HG03439 (cell line): Measurements from ENCODE around the gene MLEC.
"Not testable (repeated sequence)": the region's sequence is repeated elsewhere in the genome, so short reads cannot be mapped to it uniquely, and the experiment has no call there.

Experiments used
- ATAC-seq: cut with Tn5 transposase; IDR thresholded peaks from one replicate; pipeline ENCODE4 v1.9.1; 2021; ENCODE audit warnings: mild to moderate bottlenecking, moderate library complexity; ENCODE audit not compliant: unreplicated experiment

The MLEC gene

DNA sequence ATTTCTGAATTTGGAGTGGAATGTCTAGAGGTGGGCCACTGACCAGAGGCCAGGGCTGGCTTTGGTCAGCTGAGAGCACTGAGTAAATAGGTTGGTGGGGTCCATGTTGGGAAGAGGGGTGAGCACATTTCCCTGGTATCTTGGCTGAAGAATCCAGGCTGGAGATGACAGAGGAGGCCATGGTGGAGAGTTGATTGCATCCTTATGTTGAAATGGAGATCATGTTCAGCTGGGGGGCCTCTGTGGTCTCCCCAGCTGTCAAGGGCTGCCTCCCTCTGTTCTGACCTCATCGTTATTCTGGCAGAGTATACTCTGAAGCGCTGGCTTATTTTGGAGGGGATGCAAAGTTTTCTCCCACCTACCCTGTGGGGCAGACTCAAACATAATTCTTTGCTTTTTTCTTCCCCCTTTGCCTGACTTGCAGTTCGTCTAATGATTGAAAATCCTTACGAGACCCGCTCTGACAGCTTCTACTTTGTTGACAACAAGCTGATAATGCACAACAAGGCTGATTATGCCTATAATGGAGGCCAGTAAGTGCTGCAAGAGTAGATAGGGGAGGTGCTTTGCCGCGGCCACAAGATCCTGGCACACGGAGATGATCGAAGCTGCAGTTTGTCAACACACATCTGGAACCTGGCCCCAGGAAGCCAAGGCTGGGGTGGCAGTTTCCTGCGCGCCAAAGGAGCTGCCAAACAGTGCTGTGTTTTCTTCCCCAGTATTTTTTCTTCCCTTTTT, 32.7 kb downstream of the MLEC start:
- no peak for ATAC-seq

DNA sequence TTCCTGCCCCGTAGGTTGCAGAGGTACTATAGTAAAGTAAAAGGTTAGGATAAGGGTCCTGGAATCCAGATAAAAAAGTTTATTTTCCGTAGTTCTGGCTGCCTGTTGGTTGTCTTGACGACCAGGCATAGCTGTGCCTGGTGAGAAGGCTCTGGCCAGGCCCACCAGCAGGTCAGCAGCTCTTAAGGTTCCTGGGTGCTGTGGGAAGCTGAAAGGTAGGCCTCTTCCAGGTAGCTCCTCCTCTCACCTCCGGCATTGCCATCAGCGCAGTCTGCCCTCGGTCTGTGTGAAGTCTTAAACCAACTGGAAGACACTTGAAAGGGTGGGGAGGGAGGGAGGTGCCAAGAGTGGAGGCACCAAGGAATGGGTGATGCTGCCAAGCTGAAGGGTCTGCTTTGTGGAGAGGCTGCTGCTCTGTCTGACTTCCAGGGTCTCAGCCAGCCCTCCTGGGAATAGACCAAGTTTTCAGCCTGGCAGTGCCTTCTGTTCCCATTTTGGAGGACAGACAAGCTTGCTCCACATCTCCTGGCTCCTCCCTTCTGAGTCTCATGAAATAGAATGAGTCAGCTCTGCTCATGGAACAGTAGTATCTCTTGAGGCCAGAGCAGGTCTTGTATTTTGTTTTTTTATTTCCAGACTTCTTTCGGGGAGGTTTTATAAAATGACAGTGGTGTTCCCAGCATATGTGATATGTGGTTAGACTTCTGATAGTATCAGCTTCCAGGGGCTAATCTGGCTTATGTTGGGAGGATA, 33.5 kb downstream of the MLEC start:
- ATAC-seq: no peak

DNA sequence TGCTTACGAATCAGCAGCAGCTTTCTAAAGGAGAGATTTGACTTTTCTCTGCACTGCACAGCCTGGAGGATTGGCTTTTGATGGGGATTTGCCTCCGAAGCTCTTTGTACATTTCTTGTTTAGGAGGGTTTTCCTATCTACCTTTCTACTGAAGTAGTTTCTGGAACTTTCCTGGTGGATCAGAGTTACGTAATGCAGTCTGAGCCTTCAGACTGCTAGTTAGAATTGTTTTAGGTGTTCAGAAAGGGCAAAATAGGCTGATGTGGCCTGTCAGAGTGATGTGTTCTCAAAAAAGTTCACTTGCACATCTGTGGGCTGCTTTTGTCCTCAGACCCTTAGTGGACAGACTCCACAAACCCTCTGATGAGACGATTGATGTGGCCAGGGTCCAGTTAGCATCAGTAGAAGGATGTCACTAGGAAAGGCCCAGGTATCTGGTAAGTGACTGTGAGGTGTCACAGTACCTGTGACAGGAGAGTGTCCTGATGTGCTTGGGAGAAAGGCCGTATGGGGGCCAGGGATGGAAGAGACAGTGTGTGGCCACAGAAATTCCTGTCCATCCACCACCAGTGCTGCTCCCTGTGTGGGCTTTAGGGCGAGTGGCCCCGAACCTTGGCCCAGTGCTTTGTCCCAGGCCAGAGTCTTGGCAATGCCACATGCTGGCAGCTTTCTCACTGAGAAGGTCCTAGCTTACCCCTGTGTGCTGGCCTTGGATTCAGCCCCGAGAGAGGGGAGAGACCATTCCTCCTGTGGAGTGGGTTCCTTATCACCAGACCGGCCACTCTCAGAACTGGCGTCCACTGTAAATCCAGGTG, 34.2 kb downstream of the MLEC start:
- no peak for ATAC-seq

DNA sequence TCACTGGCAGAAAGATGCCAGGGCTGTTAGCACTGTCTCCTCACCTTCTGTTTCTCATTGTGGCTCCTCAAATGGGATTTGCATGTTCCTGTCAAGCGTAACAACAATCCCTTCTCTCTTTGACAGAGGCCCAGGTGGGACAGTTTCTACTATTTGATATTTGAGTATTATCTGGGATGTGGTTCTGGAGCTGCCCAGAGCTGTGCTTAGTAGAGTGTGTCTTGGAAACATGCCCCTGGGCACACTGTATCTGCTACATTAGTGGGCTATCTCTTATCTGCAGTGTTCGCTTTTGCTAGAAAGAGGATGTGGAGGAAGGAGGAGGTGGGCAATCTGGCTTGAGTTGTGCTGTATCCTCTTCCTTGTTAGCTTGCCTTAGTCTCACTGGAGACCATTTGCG, 34.9 kb downstream of the MLEC start:
- no peak for ATAC-seq

DNA sequence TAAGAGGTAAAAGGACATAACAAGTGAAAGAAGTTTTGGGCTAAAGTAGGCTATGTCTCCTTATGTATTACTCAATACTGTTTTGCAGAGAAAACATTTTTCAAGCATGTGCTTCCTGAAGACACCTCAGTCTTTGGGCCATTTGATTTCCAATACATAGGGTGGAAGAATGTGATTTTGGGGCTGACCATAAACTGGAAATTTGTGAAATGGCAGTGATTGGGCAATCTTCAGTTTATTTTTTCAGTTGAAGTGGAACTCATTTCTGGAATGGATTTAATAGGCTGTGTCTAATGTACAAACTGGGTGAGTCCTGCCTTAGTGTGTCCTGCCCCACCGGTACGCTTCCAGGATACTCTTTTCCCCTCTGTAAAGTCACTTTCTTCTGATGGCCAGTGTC, 35.8 kb downstream of the MLEC start:
- ATAC-seq: no peak

DNA sequence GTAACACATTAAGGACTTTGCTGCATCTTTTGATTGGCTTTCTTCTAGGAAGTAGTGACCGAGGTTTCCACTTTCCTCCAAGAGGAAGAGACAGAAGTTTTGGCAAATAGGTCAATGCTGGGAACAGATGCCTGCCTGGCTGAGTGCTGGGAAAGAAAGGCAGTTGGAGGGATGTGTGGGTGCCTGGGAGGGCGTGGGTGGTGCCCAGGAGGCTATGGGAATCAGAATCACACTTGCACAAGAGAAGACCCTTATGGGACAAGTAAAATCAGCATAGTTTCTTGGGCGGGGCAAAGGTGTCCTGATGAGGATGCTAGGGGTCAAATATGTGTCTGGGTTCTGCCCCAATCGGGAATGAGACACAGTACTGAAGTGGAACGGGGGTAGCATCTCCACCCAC, 37.8 kb downstream of the MLEC start:
- ATAC-seq: no peak

DNA sequence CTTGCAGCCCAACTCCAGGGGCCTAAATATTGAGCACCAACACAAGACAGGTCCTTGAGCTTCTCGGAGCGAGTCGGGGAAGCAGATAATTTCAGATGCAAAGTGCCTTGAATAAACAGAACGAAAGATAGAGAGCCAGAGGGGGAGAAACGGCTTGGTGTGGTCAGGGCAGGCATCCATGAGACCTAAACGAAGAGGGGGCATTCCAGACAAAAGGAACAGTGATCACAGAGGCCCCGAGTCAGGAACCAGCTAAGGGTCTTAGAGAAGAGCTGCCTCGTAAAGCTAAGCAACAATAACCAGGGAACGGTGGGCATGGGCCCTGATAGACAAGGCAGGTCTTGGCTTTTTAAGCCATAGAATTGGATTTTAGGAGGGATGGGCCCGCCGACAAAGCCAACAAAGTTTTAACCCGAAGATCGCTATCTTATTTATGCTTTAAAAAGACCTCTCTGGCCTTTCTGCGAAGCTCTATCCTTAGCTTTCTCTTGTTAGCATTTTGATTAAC, 38.3 kb downstream of the MLEC start:
- ATAC-seq: peak; percentile 6

DNA sequence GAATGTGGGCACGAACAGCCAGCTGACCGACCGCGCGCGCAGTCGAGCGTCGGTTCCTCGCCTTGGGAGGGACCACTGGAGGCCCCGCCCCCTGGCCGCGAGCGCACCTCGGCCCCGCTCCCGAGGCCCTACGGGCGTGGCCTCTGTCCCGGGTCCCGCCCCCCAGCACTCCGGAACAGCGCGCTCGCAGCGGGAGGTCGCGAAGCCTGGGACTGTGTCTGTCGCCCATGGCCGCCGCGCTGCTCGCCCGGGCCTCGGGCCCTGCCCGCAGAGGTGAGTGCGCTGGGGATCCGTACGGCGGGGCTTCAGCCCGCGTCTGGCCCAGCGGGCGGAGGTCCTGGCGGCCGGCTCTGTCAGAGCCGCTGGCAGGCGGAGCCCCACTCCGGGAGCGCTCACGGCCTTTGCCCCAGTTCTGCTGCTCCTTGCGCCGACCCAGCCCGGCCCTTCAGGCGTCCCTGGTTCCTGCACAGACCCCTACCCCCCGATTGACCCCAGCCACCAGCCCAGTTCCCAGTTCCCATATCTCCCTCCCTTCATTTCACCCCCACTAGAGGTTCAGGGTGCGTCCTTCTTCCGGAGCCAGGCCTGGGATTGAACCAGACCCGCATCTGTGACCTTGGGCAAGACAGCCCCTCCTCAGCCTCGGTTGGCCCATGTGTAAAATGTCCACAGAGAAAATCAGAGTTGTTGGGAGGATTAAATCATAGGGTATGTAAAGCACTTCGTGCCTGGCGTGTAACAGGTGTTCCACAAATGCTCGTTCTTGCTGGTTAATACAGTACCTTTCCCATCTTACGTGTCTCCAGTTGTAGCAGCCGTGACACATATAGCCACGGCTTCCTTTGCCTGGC, 38.9 kb downstream of the MLEC start, which contains the start of gene ACADS:
ACADS (plus strand) TSS at position 168 of the 851 bp plus-strand sequence; CDS start at position 228, 60 bp downstream.
- peak; percentile 94 for ATAC-seq

DNA sequence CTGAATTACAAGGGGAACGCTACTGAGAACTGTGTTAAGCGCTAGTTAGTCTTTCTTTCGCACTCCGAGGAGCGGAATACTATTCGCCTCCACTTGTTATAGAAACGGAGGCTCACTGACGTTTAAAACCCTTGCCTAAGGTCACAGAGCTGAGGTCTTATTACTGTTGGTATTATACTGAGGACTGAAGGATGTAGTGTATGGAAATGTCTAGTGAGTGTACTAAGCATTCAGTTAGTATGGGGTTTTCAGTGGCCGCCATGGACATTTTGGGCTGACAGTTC, 39.5 kb downstream of the MLEC start:
- ATAC-seq: no peak

DNA sequence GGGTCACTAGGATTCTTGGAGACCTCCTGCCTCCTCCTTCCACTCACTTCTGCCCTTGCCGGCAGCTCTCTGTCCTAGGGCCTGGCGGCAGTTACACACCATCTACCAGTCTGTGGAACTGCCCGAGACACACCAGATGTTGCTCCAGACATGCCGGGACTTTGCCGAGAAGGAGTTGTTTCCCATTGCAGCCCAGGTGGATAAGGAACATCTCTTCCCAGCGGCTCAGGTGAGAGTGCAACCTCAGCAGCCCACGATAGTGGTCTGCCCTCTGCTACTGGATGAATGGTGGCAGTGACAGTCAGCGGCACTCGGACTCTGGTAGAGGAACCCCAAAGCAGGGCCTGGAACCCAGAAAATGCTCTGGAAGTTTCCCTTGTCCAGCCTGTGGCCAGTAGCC, 40.0 kb downstream of the MLEC start:
- ATAC-seq: no peak

DNA sequence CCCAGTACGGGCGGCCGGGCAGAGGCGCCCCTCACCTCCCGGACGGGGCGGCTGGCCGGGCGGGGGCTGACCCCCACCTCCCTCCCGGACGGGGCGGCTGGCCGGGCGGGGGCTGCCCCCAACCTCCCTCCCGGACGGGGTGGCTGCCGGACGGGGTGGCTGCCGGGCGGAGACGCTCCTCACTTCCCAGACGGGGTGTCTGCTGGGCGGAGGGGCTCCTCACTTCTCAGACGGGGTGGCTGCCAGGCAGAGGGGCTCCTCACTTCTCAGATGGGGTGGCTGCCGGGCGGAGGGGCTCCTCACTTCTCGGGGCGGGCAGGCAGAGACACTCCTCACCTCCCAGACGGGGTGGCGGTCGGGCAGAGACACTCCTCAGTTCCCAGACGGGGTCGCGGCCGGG, 45.2 kb downstream of the MLEC start:
- not testable (repeated sequence) for ATAC-seq

DNA sequence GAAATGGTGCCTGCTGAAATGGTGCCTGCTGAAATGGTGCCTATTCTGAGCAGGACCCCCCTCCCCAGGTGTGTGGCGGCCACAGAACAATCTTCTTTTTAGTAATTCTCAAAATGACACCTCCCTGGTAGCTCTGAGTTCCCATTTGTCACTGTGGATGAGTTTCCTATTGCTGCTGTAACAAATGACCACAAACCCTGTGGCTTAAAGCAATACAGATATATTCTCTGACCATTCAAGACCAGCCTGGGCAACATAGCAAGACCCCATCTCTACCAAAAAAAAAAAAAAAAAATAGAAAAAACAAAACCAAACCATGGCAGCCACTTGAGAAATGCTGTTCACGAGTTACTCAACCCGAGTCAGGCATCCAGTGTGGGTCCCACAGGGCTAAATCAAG, 46.6 kb downstream of the MLEC start:
- ATAC-seq: no peak

DNA sequence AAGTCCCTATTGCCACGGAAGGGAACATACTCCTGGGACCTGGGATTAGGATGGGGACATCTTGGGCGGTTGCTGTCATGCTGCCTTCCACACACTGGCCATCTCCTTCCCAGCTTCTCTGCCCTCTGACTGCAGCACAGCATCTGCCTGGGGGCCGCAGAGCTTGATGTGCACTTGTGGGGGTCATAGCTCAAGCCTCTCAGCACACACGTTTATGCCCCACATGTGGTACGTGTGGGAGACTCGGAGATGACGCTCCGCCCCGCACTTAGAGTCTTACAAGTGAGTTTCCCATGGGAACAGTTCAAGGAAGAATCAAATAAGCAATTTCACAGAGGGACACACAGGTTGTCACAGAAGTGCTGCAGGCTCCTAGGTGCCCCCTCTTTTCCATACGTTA, 47.3 kb downstream of the MLEC start:
- ATAC-seq: no peak

DNA sequence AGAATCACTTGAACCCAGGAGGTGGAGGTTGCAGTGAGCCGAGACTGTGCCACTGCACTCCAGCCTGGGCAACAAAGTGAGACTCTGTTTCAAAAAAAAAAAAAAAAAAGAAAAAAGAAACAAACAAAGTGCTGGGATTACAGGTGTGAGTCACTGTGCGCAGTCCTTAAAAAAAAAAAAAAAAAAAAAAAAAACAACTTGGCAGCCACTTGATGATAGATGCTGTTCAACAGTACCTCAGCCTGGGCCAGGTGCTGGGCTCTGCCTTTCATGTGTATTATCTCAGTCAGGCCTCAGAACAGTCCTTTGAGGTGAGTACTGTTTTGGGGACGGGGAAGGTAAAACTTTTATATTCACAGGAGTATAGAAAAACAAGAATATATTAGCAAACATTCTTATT, 48.2 kb downstream of the MLEC start:
- ATAC-seq: no peak

DNA sequence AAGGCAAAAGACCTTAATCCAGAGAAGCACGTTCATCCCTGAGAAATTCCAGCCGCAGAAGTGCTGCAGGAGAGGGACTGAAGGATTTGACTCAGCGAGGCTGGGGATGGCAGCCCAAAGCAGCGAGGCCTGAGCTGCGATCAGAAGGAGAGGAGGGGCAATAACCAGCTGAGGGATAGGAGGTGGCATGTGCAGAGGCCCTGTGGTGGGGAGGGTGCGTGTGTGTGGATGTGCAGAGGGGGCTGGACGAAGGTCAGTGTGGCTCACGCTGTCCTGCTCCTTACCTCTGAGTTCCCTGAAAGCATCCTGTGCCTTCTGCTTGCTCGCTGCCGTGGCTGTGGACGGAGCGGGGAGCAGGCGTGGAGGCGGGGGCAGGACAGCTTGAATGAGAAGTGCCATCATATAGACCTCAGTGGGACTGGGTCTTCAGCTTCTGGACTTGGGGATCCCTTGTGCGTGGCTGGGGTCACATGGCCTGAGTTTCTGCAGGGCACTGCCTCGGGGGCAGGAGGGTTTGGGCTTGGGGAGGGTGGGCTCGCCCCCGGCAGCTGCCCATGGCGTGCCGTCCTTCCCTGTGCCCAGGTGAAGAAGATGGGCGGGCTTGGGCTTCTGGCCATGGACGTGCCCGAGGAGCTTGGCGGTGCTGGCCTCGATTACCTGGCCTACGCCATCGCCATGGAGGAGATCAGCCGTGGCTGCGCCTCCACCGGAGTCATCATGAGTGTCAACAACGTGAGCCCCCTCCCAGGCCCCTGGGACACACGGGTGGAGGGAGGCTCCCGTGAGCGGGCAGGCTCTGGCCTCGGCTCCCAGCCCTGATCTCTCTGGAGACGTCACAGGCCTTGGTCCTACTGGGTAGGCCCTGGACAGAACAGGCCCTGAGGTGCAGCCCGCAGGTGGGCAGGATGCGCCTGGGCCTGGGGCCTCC, 49.7 kb downstream of the MLEC start:
- no peak for ATAC-seq

DNA sequence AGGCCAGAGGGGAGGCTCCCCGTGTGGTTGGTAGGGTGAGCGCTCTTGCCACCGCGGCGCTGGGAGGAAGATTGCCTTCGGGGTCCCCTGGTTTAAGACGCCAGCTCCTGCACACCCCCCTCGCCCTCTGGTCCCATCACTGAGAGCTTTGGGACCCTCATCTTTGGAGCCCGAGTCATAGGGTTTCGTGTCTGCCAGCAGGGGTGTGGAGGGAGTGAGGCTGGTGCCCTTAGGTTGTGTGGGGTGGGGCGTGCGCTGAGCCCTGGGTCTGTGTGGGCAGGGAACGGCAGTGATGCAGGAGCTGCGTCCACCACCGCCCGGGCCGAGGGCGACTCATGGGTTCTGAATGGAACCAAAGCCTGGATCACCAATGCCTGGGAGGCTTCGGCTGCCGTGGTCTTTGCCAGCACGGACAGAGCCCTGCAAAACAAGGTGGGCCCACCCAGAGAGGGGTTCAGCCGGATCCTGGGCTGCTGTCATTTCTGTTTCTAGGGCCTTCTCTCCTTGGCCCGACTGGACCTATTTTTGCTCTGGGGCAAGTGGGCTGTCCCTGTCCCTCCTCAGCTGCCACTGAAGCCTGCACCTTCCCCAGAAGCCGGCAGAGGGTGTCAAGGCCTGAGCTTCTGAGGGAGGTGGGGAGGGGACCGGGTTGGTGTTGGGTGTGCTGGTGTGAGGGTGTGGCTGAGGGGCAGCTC, 50.8 kb downstream of the MLEC start:
- no peak for ATAC-seq

DNA sequence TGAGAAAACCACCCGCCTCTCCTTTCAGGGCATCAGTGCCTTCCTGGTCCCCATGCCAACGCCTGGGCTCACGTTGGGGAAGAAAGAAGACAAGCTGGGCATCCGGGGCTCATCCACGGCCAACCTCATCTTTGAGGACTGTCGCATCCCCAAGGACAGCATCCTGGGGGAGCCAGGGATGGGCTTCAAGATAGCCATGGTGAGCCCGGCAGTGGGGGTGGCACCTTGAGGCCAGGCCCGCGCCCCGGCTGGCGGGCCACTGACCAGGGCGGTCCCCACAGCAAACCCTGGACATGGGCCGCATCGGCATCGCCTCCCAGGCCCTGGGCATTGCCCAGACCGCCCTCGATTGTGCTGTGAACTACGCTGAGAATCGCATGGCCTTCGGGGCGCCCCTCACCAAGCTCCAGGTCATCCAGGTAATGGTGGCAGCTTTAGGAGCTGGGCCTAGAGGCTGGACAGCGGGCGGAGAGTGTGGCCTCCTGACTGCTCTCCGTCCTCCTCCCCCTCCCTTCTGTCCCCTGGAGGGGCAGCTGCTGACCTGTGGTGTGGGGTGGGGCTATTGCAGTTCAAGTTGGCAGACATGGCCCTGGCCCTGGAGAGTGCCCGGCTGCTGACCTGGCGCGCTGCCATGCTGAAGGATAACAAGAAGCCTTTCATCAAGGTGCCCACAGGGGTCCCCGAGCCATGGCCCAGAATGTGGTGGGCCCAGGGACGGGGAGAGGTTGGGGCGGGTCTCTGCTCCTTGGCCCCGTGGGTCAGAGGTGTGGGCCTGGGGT, 51.5 kb downstream of the MLEC start:
- no peak for ATAC-seq

DNA sequence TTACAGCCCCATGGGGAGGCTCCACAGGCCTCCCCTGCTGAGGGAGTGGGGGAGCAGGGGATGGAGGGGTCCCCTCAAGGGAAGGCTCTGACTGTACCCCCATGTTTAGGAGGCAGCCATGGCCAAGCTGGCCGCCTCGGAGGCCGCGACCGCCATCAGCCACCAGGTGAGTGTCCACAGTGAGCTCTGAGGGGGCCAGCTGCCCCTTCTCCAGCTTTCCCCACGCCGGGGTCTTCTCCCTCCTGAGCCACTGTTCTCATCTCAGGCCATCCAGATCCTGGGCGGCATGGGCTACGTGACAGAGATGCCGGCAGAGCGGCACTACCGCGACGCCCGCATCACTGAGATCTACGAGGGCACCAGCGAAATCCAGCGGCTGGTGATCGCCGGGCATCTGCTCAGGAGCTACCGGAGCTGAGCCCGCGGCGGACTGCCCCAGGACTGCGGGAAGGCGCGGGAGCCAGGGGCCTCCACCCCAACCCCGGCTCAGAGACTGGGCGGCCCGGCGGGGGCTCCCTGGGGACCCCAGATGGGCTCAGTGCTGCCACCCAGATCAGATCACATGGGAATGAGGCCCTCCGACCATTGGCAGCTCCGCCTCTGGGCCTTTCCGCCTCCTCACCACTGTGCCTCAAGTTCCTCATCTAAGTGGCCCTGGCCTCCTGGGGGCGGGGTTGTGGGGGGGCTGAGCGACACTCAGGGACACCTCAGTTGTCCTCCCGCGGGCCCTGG, 52.2 kb downstream of the MLEC start:
- ATAC-seq: no peak
